DND-41 (cell line): ENCODE data around the gene EYS.

Experiments used
- CTCF ChIP-seq: IDR thresholded peaks from 2 replicates; pipeline ENCODE4 v1.5.1; 2012; ENCODE audit warnings: borderline replicate concordance, low read length, moderate library complexity, mild to moderate bottlenecking; ENCODE audit not compliant: poor library complexity, severe bottlenecking; ENCODE audit errors: extremely low read depth
- EZH2 ChIP-seq: IDR thresholded peaks from 3 replicates; pipeline ENCODE4 v1.6.1; 2012; ENCODE audit warnings: borderline replicate concordance, low read depth, mild to moderate bottlenecking, moderate library complexity, low read length, inconsistent platforms; ENCODE audit not compliant: severe bottlenecking

DNA sequence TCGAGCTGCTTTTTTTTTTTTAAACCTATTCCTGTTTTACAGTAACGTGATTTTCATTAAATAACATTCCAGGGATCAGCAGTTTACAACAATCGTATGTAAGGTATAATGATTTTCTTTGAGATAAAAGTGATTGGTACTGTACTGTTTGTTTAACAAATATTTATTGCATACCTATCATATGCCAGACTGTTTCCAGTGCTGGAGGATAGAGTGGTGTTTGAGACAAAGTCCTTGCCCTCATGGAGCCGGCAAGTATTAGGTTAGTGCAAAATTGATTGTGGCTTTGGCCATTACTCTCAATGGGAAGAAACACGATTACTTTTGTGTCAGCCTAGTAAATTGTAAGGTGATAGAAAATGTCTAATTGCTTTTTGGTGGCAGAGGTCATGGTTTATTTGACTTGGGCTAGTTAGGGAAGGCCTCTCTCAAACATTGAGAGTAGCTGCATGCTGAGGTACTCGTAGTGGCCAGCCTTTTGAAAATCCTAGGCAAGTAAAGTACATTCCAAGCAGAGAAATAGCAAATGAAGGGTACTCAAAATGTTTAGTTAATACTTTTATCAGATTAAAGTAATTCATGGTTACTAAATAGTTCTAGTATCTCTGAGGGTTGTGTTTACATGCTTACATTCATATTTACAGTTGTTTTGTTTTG, 2035.8 kb downstream of the EYS start:
- TF ChIP-seq CTCF (no peak), EZH2 (no peak)
